ENCODE data around the gene SLC9C1. TPM values are rescaled to one million over a fixed set of nuclear protein-coding genes. Genes with fewer than 3 reads are reported as not detected.

SLC9C1 gene
- total RNA-seq, 1 donor from 2014 or later: not detected

- Mint-ChIP-seq H3K36me3 (ENCODE audit: unreplicated experiment) (no peaks in the 10 kb centered on the region), H3K4me1 (ENCODE audit: low read depth, unreplicated experiment) (no peaks in the 10 kb centered on the region), H3K27me3 (ENCODE audit: unreplicated experiment) (no peaks in the 10 kb centered on the region), H3K27ac (ENCODE audit: unreplicated experiment) (no peak overlapping the region), H3K9me3 (ENCODE audit: unreplicated experiment) (no peaks in the 10 kb centered on the region), H3K4me3 (ENCODE audit: unreplicated experiment) (no peak overlapping the region)
- DNase-seq: no peak
- no peak for TF ChIP-seq CTCF (IDR thresholded peaks at IDR 0.05; ENCODE audit: partially characterized antibody, unreplicated experiment)
Observed at GRCh38 chr3:112175646-112176045, 118.4 kb downstream of the SLC9C1 start.

- no peaks in the 10 kb centered on the region for H3K9me3 Mint-ChIP-seq (ENCODE audit: unreplicated experiment)
- no peak overlapping the region for H3K27ac Mint-ChIP-seq (ENCODE audit: unreplicated experiment)
- H3K4me1 Mint-ChIP-seq (ENCODE audit: low read depth, unreplicated experiment): no peaks in the 10 kb centered on the region
- no peak overlapping the region for H3K4me3 Mint-ChIP-seq (ENCODE audit: unreplicated experiment)
- TF ChIP-seq CTCF (IDR thresholded peaks at IDR 0.05; ENCODE audit: partially characterized antibody, unreplicated experiment): no peak
- no peaks in the 10 kb centered on the region for H3K27me3 Mint-ChIP-seq (ENCODE audit: unreplicated experiment)
- no peaks in the 10 kb centered on the region for H3K36me3 Mint-ChIP-seq (ENCODE audit: unreplicated experiment)
- no peak for DNase-seq
Observed at GRCh38 chr3:112175037-112175436, 119.0 kb downstream of the SLC9C1 start.

GRCh38 chr3:112171144-112171543 is 122.9 kb downstream of the SLC9C1 start:
- H3K4me3 Mint-ChIP-seq (ENCODE audit: unreplicated experiment): no peak overlapping the region
- peaks cover 2% of the 10 kb centered on the region for H3K27me3 Mint-ChIP-seq (ENCODE audit: unreplicated experiment)
- DNase-seq: no peak
- H3K4me1 Mint-ChIP-seq (ENCODE audit: low read depth, unreplicated experiment): peaks cover 5% of the 10 kb centered on the region
- H3K36me3 Mint-ChIP-seq (ENCODE audit: unreplicated experiment): no peaks in the 10 kb centered on the region
- no peak for TF ChIP-seq CTCF (IDR thresholded peaks at IDR 0.05; ENCODE audit: partially characterized antibody, unreplicated experiment)
- no peak overlapping the region for H3K27ac Mint-ChIP-seq (ENCODE audit: unreplicated experiment)
- H3K9me3 Mint-ChIP-seq (ENCODE audit: unreplicated experiment): no peaks in the 10 kb centered on the region

GRCh38 chr3:112170046-112170445 is 124.0 kb downstream of the SLC9C1 start:
- H3K36me3 Mint-ChIP-seq (ENCODE audit: unreplicated experiment): no peaks in the 10 kb centered on the region
- peaks cover 5% of the 10 kb centered on the region for H3K4me1 Mint-ChIP-seq (ENCODE audit: low read depth, unreplicated experiment)
- peaks cover 2% of the 10 kb centered on the region for H3K27me3 Mint-ChIP-seq (ENCODE audit: unreplicated experiment)
- no peak overlapping the region for H3K27ac Mint-ChIP-seq (ENCODE audit: unreplicated experiment)
- no peak overlapping the region for H3K4me3 Mint-ChIP-seq (ENCODE audit: unreplicated experiment)
- no peak for TF ChIP-seq CTCF (IDR thresholded peaks at IDR 0.05; ENCODE audit: partially characterized antibody, unreplicated experiment)
- H3K9me3 Mint-ChIP-seq (ENCODE audit: unreplicated experiment): no peaks in the 10 kb centered on the region
- DNase-seq: no peak

- DNase-seq: no peak
- Mint-ChIP-seq H3K27me3 (ENCODE audit: unreplicated experiment) (peaks cover 2% of the 10 kb centered on the region), H3K4me3 (ENCODE audit: unreplicated experiment) (no peak overlapping the region), H3K9me3 (ENCODE audit: unreplicated experiment) (no peaks in the 10 kb centered on the region), H3K36me3 (ENCODE audit: unreplicated experiment) (no peaks in the 10 kb centered on the region), H3K27ac (ENCODE audit: unreplicated experiment) (no peak overlapping the region), H3K4me1 (ENCODE audit: low read depth, unreplicated experiment) (peaks cover 5% of the 10 kb centered on the region)
- no peak for TF ChIP-seq CTCF (IDR thresholded peaks at IDR 0.05; ENCODE audit: partially characterized antibody, unreplicated experiment)
Observed at GRCh38 chr3:112167758-112168157, 126.3 kb downstream of the SLC9C1 start.

All from glutamatergic neuron (in vitro differentiated cells).